Common myeloid progenitor, CD34-positive (primary cell): ENCODE data around the gene L2HGDH.

Source experiments
- CTCF ChIA-PET: fragments of 350-600 bp; sonication (Branson Sonifier 250); formaldehyde crosslinking; loops from one replicate; lab custom pipeline; 2021; ENCODE audit warnings: antibody characterized with exemption; lab: Charles Lee
- POLR2A ChIA-PET: fragments of 350-600 bp; sonication (Branson Sonifier 250); formaldehyde crosslinking; loops from one replicate; lab custom pipeline; 2021; ENCODE audit warnings: antibody characterized with exemption; lab: Charles Lee
- DNase-seq, 3 donors: peaks; one replicate each; pipeline versions ENCODE4 v3.0.0 to v3.0.0-alpha.2; 2013
- H3K27ac ChIP-seq, 2 experiments: 1 replicate in 1 of 2; 2 replicates in 1 of 2; pipeline ENCODE4 v1.7.0; 2013; ENCODE audit warnings: inconsistent platforms in 2 of 2, low read length in 2 of 2, mild to moderate bottlenecking in 2 of 2, low read depth in 1 of 2, moderate library complexity in 1 of 2; ENCODE audit not compliant: severe bottlenecking in 2 of 2, insufficient read depth in 1 of 2, poor library complexity in 1 of 2
- H3K27me3 ChIP-seq, 5 experiments: replicated peaks in 2 of 5; 1 replicate in 3 of 5; 2 replicates in 2 of 5; pipeline versions ENCODE4 v1.6.1 to v1.7.0; 2013; ENCODE audit warnings: low read length in 4 of 5, mild to moderate bottlenecking in 2 of 5, moderate library complexity in 2 of 5, inconsistent platforms in 1 of 5; ENCODE audit not compliant: insufficient read depth in 5 of 5, control insufficient read depth in 4 of 5
- H3K36me3 ChIP-seq, 4 experiments: 1 replicate in 2 of 4; 2 replicates in 2 of 4; pipeline versions ENCODE4 v1.6.1 to v1.7.0; 2013; ENCODE audit warnings: low read length in 3 of 4, control low read depth in 1 of 4, mild to moderate bottlenecking in 1 of 4; ENCODE audit not compliant: control insufficient read depth in 4 of 4, insufficient read depth in 4 of 4
- H3K4me1 ChIP-seq, 4 experiments: 1 replicate in 3 of 4; 2 replicates in 1 of 4; pipeline versions ENCODE4 v1.6.1 to v1.7.1; 2013; ENCODE audit warnings: low read length in 3 of 4, mild to moderate bottlenecking in 3 of 4, control low read depth in 1 of 4, inconsistent platforms in 1 of 4, moderate library complexity in 1 of 4; ENCODE audit not compliant: control insufficient read depth in 4 of 4, insufficient read depth in 4 of 4; ENCODE audit errors: control extremely low read depth in 1 of 4
- H3K4me3 ChIP-seq, 7 experiments: 1 replicate in 4 of 7; 2 replicates in 3 of 7; pipeline versions ENCODE4 v1.5.1 to v1.7.0; 2013; ENCODE audit warnings: mild to moderate bottlenecking in 7 of 7, low read length in 6 of 7, moderate library complexity in 6 of 7, inconsistent platforms in 2 of 7, low read depth in 2 of 7, control low read depth in 1 of 7; ENCODE audit not compliant: insufficient read depth in 4 of 7, control insufficient read depth in 1 of 7; ENCODE audit errors: extremely low read depth in 1 of 7
- H3K9me3 ChIP-seq, 5 experiments: 1 replicate in 4 of 5; 2 replicates in 1 of 5; pipeline versions ENCODE4 v1.6.1 to v1.7.1; 2013; ENCODE audit warnings: low read length in 4 of 5, mild to moderate bottlenecking in 2 of 5, inconsistent platforms in 1 of 5, low read depth in 1 of 5, moderate library complexity in 1 of 5; ENCODE audit not compliant: control insufficient read depth in 4 of 5, insufficient read depth in 2 of 5; ENCODE audit errors: control extremely low read depth in 1 of 5
- WGBS: methylation state at CpG from one replicate; pipeline ENCODE4 v1.1.5; 2013; ENCODE audit not compliant: insufficient coverage; 5-methylcytosine and 5-hydroxymethylcytosine counted together

Gene L2HGDH

GRCh38 chr14:50334211-50334610 lies 22.2 kb upstream of the L2HGDH start:
- Histone ChIP-seq H3K4me1 (peaks cover 13 to 24% (median 20%) of the 10 kb centered on the region in 4 experiments), H3K4me3 (no peak overlapping the region), H3K36me3 (peaks cover 9 to 18% (median 15%) of the 10 kb centered on the region in 4 experiments), H3K27ac (no peak overlapping the region), H3K9me3 (no peaks in the 10 kb centered on the region), H3K27me3 (no peaks in the 10 kb centered on the region)
- no peak for DNase-seq
- ChIA-PET POLR2A (no interaction called here), CTCF (interaction anchor here (0.7 to 4.4 kb wide), 4 partner anchors 13 to 23 kb away, joined by 3 to 26 read pairs (median 12); partner anchors contain the start of genes DMAC2L and L2HGDH)
- 100% methylated on average over 8 of the region's 8 CpGs for WGBS

GRCh38 chr14:50333014-50333509 lies 21.0 kb upstream of the L2HGDH start:
- Histone ChIP-seq H3K36me3 (peaks cover 7 to 20% (median 17%) of the 10 kb centered on the region in 4 experiments), H3K4me1 (peaks cover 13 to 24% (median 20%) of the 10 kb centered on the region in 4 experiments), H3K27me3 (no peaks in the 10 kb centered on the region), H3K4me3 (no peak overlapping the region), H3K27ac (no peak overlapping the region), H3K9me3 (no peaks in the 10 kb centered on the region)
- ChIA-PET POLR2A (no interaction called here), CTCF (interaction anchor here (0.9 to 4.4 kb wide), 2 partner anchors 12 to 22 kb away, joined by 3 to 26 read pairs; partner anchors contain the start of genes DMAC2L and L2HGDH)
- 100% methylated on average over 1 of the region's 3 CpGs for WGBS
- no peak for DNase-seq

GRCh38 chr14:50331596-50331995 lies 19.6 kb upstream of the L2HGDH start:
- Histone ChIP-seq H3K27ac (no peak overlapping the region), H3K9me3 (no peaks in the 10 kb centered on the region), H3K4me1 (peaks cover 12 to 23% (median 17%) of the 10 kb centered on the region in 4 experiments), H3K27me3 (no peaks in the 10 kb centered on the region), H3K4me3 (no peak overlapping the region), H3K36me3 (peaks cover 7 to 21% (median 17%) of the 10 kb centered on the region in 4 experiments)
- ChIA-PET CTCF (interaction anchor here (1.3 to 4.4 kb wide), 3 partner anchors 10 to 111 kb away, joined by 3 to 26 read pairs (median 3); no protein-coding TSS in a partner anchor), POLR2A (no interaction called here)
- no peak for DNase-seq

DNA sequence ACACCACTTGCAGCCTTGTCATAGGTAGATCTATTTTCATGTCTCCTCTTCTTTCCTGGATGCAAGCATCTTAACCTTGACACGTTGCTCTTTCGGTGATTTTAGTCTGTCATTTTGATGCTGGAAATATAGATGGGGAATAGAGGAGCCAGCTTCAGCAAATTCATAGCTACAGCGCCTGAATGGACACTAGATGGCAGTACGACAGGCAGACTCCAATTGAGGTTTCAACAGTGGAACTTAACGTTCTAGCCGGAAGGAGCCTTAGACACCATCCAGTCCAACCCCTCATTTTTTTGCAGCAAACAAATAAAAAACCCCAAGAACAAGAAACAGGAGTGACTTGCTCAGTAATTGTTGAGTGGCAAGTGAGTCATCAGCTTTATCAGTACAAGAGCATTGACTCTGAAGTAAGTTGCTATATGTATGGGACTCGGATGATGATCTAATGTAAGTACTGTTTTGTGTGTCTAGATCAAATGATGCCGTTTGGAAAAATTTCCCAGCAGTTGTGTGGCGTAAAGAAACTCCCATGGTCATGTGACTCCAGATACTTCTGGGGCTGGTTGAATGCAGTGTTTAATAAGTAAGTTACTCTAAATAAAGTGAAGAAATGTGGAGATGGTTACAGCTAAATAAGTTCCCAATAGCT lies 9.1 kb upstream of the L2HGDH start:
- peak; percentile 93 to 98 (median 97) for DNase-seq
- Histone ChIP-seq H3K4me1 (peaks cover 5 to 10% (median 7%) of the 10 kb centered on the region in 4 experiments), H3K9me3 (no peaks in the 10 kb centered on the region), H3K36me3 (peaks cover 2 to 19% (median 11%) of the 10 kb centered on the region in 4 experiments), H3K27ac (peak overlapping the region in 1 of 2 experiments; percentile 79), H3K27me3 (no peaks in the 10 kb centered on the region), H3K4me3 (peak overlapping the region in 5 of 7 experiments; percentile 21 to 49 (median 33))
- ChIA-PET CTCF (interaction anchor here (0.7 to 5.0 kb wide), 24 partner anchors 8 to 457 kb away, joined by 3 to 26 read pairs (median 4); partner anchors contain the start of genes CDKL1, DMAC2L, L2HGDH and MAP4K5), POLR2A (interaction anchor here (0.6 kb wide), 1 partner anchor 405 kb away, joined by 3 read pairs; no protein-coding TSS in a partner anchor)
- 4% methylated on average over 8 of the region's 9 CpGs for WGBS

DNA sequence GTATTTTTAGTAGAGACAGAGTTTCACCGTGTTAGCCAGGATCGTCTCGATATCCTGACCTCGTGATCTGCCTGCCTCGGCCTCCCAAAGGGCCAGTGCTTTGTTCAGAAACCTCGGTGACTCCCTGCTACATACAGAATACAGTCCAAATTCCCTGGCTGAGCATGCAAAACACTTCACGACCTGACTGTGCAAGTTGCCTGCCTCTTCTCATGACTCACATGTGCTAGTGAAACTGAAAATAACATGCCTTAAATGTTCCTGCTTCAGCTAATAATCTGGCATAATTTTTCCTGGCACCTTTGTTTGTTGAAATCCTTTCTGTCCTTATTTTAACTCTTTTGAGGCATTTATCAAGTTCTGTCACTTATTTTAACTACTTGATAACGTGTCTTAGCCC lies 8.3 kb upstream of the L2HGDH start:
- ChIA-PET POLR2A (no interaction called here), CTCF (interaction anchor here (0.5 to 5.0 kb wide), 20 partner anchors 8 to 457 kb away, joined by 3 to 26 read pairs (median 6); partner anchors contain the start of genes CDKL1, DMAC2L, L2HGDH and MAP4K5)
- Histone ChIP-seq H3K36me3 (peaks cover 2 to 19% (median 11%) of the 10 kb centered on the region in 4 experiments), H3K9me3 (no peaks in the 10 kb centered on the region), H3K27ac (no peak overlapping the region), H3K4me1 (peaks cover 5 to 10% (median 7%) of the 10 kb centered on the region in 4 experiments), H3K4me3 (no peak overlapping the region), H3K27me3 (no peaks in the 10 kb centered on the region)
- no peak for DNase-seq
- WGBS: 95% methylated on average over 8 of the region's 8 CpGs

DNA sequence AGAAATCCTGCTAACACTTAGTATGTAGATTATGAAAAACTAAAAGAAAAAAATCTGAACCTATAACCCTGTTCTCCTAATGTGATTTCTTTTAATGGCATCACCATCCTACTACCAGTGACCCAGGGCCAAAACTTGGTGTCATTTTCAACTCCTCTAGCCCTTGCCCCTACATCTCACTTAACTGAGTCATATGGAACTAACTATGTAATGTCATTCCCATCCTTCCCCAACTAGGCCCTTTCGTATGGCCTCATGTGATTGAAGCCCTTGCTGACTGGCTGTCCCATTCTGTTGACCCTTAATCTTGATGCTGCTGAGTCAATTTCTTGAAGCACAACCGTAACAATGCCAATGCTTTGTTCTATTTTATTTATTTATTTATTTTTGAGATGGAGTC lies 7.7 kb upstream of the L2HGDH start:
- ChIA-PET POLR2A (no interaction called here), CTCF (interaction anchor here (1.4 to 5.0 kb wide), 7 partner anchors 8 to 457 kb away, joined by 3 to 26 read pairs (median 16); partner anchors contain the start of genes DMAC2L and L2HGDH)
- Histone ChIP-seq H3K4me3 (no peak overlapping the region), H3K36me3 (peaks cover 2 to 19% (median 11%) of the 10 kb centered on the region in 4 experiments), H3K27ac (no peak overlapping the region), H3K9me3 (no peaks in the 10 kb centered on the region), H3K4me1 (peaks cover 5 to 10% (median 7%) of the 10 kb centered on the region in 4 experiments), H3K27me3 (no peaks in the 10 kb centered on the region)
- 71% methylated on average over 1 of the region's 2 CpGs for WGBS
- no peak for DNase-seq
